NCI-H2107 treated with DMSO at 0.1 percent for 48 hours (cell line): Measurements from ENCODE around the gene SDK2.
A peak's percentile ranks its signal among the peaks of the same experiment; 100 is the strongest.

Source experiments
- DNase-seq: peaks from one replicate; lab custom pipeline; 2025; ENCODE audit not compliant: unreplicated experiment; lab: John Stamatoyannopoulos, UW

SDK2 gene

GRCh38 chr17:73430165-73430680 lies 214.0 kb downstream of the SDK2 start:
- no peak for DNase-seq

GRCh38 chr17:73429440-73430164 lies 214.6 kb downstream of the SDK2 start:
- DNase-seq = peak; percentile 52

- no peak for DNase-seq
Measured at GRCh38 chr17:73427198-73427597, 217.0 kb downstream of the SDK2 start.

- DNase-seq = no peak
Measured at GRCh38 chr17:73424571-73424970, 219.7 kb downstream of the SDK2 start.

- no peak for DNase-seq
Measured at GRCh38 chr17:73423806-73424205, 220.4 kb downstream of the SDK2 start.

- no peak for DNase-seq
Measured at GRCh38 chr17:73423159-73423715, 221.0 kb downstream of the SDK2 start.

GRCh38 chr17:73422121-73422520 lies 222.1 kb downstream of the SDK2 start:
- DNase-seq = no peak

- no peak for DNase-seq
Measured at GRCh38 chr17:73420897-73421296, 223.3 kb downstream of the SDK2 start.

GRCh38 chr17:73419881-73420280 lies 224.4 kb downstream of the SDK2 start:
- DNase-seq = no peak

GRCh38 chr17:73419051-73419450 lies 225.2 kb downstream of the SDK2 start:
- no peak for DNase-seq

GRCh38 chr17:73415782-73416181 lies 228.5 kb downstream of the SDK2 start:
- no peak for DNase-seq

GRCh38 chr17:73414171-73414955 lies 229.9 kb downstream of the SDK2 start:
- DNase-seq = no peak

- no peak for DNase-seq
Measured at GRCh38 chr17:73412914-73413313, 231.3 kb downstream of the SDK2 start.

GRCh38 chr17:73411313-73411747 lies 232.9 kb downstream of the SDK2 start:
- DNase-seq = no peak

- no peak for DNase-seq
Measured at GRCh38 chr17:73410586-73411312, 233.5 kb downstream of the SDK2 start.

GRCh38 chr17:73404246-73404645 lies 240.0 kb downstream of the SDK2 start:
- DNase-seq = no peak

GRCh38 chr17:73402466-73402865 lies 241.8 kb downstream of the SDK2 start:
- DNase-seq = no peak

- DNase-seq = no peak
Measured at GRCh38 chr17:73401911-73402310, 242.3 kb downstream of the SDK2 start.

- peak; percentile 67 for DNase-seq
Measured at GRCh38 chr17:73400915-73401545, 243.2 kb downstream of the SDK2 start.

- no peak for DNase-seq
Measured at GRCh38 chr17:73399056-73399455, 245.2 kb downstream of the SDK2 start.
